ENCODE measurements around the gene MAP4K4. TPM values are rescaled to one million over a fixed set of nuclear protein-coding genes. Genes with fewer than 3 reads are reported as not detected.

MAP4K4 gene
- total RNA-seq, 2 experiments from 2014 or later = 92.8 to 94.0 TPM

DNA sequence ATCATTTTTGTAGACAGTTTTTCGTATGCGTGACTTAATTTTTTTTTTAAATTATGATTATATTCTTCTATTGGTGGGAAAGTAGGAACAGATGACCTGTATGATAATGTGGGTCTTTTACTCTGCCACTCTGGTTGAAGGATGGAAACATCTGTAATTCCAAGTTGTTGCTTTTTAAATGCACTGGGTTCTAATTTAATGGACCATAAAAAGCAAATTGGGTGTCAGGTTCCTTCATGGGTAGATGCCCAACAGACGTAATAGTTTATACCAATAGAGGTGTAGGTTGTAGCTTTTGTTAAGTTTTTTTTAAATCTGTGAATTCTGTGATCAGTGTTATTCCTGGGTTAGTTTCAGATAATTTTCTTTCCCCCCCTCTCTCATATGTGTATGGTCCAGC lies 117.6 kb downstream of the MAP4K4 start:
- TF ChIP-seq CTCF (IDR thresholded peaks at IDR 0.05) = no peak
- Histone ChIP-seq H3K27ac (ENCODE audit: low read depth in 1 of 2, low read length in 2 of 2) (no peak overlapping the region), H3K4me1 (ENCODE audit: insufficient read depth, low read length) (peaks cover 21% of the 10 kb centered on the region), H3K4me3 (ENCODE audit: low read length) (no peak overlapping the region), H3K36me3 (ENCODE audit: insufficient read depth, low read length) (no peaks in the 10 kb centered on the region), H3K9me3 (ENCODE audit: control insufficient read depth in 1 of 2, insufficient read depth in 1 of 2, low read length in 2 of 2) (no peaks in the 10 kb centered on the region), H3K27me3 (ENCODE audit: control insufficient read depth in 1 of 2, insufficient read depth in 2 of 2, low read length in 2 of 2) (no peaks in the 10 kb centered on the region)
- peaks cover 17% of the 10 kb centered on the region for H3K36me3 Mint-ChIP-seq (ENCODE audit: low read depth)
- peaks cover 88% of the 10 kb centered on the region for H3K4me1 Mint-ChIP-seq (ENCODE audit: low read depth)
- ATAC-seq (ENCODE audit: poor library complexity) (no peak), DNase-seq (no peak)
- CTCF ChIA-PET = interaction anchor here (1.6 to 2.9 kb wide), 2 partner anchors 8 to 15 kb away, joined by 5 to 9 read pairs; no protein-coding TSS in a partner anchor
- H3K9me3 Mint-ChIP-seq = no peaks in the 10 kb centered on the region
- intact Hi-C loops (cut with DNase I, micrococcal nuclease) = loop anchor here in 1 of 2 experiments (5.0 kb wide), 1 partner anchor 38 kb away; no protein-coding TSS in a partner anchor
- POLR2A ChIA-PET = interaction anchor here (0.6 kb wide), 1 partner anchor 457 kb away, joined by 3 read pairs; no protein-coding TSS in a partner anchor
- H3K27me3 Mint-ChIP-seq = no peaks in the 10 kb centered on the region
- no peak overlapping the region for H3K4me3 Mint-ChIP-seq
- peak overlapping the region; percentile 55 for H3K27ac Mint-ChIP-seq

DNA sequence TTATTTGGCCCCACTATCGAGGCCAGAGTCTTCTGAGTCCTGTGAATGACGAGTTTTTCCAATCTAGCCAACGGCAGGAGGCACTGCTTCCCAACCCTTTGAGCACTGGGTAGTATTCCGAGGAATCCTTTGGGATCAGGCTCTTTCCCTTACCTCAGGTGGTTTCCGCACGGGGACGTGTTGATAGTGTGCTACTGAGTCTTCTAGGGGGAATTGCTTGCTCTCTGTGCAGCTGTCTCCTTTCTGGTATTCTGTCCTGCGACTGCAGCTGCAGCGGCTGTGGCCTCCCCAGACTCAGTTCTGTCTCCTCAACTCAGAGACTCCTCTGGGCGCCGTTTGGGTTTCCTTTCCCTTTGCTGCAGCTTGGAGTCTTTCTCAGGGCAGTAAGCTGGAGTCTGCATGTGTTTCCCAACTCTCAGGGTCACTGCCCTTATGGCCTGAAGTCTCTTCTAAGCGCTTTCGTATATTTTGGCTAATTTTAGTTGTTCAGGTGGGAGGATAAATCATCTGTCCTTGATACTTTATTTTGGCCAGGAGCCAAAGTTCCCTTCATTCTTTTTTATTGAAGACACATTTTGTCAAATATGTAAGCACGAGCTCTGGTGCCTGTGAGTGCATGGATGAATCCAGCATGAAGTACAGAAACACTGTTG lies 118.4 kb downstream of the MAP4K4 start:
- TF ChIP-seq CTCF (IDR thresholded peaks at IDR 0.05) = no peak
- DNase-seq (no peak), ATAC-seq (ENCODE audit: poor library complexity) (no peak)
- intact Hi-C loops (cut with DNase I, micrococcal nuclease) = loop anchor here in 1 of 2 experiments (5.0 kb wide), 1 partner anchor 39 kb away; no protein-coding TSS in a partner anchor
- peak overlapping the region; percentile 55 for H3K27ac Mint-ChIP-seq
- no peak overlapping the region for H3K4me3 Mint-ChIP-seq
- Histone ChIP-seq H3K27ac (ENCODE audit: low read depth in 1 of 2, low read length in 2 of 2) (no peak overlapping the region), H3K4me3 (ENCODE audit: low read length) (no peak overlapping the region), H3K36me3 (ENCODE audit: insufficient read depth, low read length) (no peaks in the 10 kb centered on the region), H3K27me3 (ENCODE audit: control insufficient read depth in 1 of 2, insufficient read depth in 2 of 2, low read length in 2 of 2) (no peaks in the 10 kb centered on the region), H3K4me1 (ENCODE audit: insufficient read depth, low read length) (peaks cover 24% of the 10 kb centered on the region), H3K9me3 (ENCODE audit: control insufficient read depth in 1 of 2, insufficient read depth in 1 of 2, low read length in 2 of 2) (no peaks in the 10 kb centered on the region)
- H3K9me3 Mint-ChIP-seq = no peaks in the 10 kb centered on the region
- CTCF ChIA-PET = no interaction called here
- no peaks in the 10 kb centered on the region for H3K27me3 Mint-ChIP-seq
- peaks cover 12% of the 10 kb centered on the region for H3K36me3 Mint-ChIP-seq (ENCODE audit: low read depth)
- peaks cover 89% of the 10 kb centered on the region for H3K4me1 Mint-ChIP-seq (ENCODE audit: low read depth)
- POLR2A ChIA-PET = no interaction called here

- no peak for DNase-seq
- Mint-ChIP-seq H3K27ac (peak overlapping the region; percentile 55), H3K27me3 (no peaks in the 10 kb centered on the region), H3K36me3 (ENCODE audit: low read depth) (peaks cover 12% of the 10 kb centered on the region), H3K4me3 (no peak overlapping the region), H3K4me1 (ENCODE audit: low read depth) (peaks cover 91% of the 10 kb centered on the region), H3K9me3 (no peaks in the 10 kb centered on the region)
- ChIA-PET CTCF (no interaction called here), POLR2A (interaction anchor here (1.2 kb wide), 1 partner anchor 52 kb away, joined by 5 read pairs; no protein-coding TSS in a partner anchor)
- no peaks in the 10 kb centered on the region for H3K9me3 ChIP-seq (ENCODE audit: control insufficient read depth in 1 of 2, insufficient read depth in 1 of 2, low read length in 2 of 2)
- TF ChIP-seq CTCF (IDR thresholded peaks at IDR 0.05) = no peak
- H3K4me3 ChIP-seq (ENCODE audit: low read length) = no peak overlapping the region
- ATAC-seq (ENCODE audit: poor library complexity) = no peak
- no peak overlapping the region for H3K27ac ChIP-seq (ENCODE audit: low read depth in 1 of 2, low read length in 2 of 2)
- intact Hi-C loops (cut with DNase I, micrococcal nuclease) = loop anchor here in 1 of 2 experiments (5.0 kb wide), 1 partner anchor 39 kb away; no protein-coding TSS in a partner anchor
- no peaks in the 10 kb centered on the region for H3K27me3 ChIP-seq (ENCODE audit: control insufficient read depth in 1 of 2, insufficient read depth in 2 of 2, low read length in 2 of 2)
- H3K4me1 ChIP-seq (ENCODE audit: insufficient read depth, low read length) = peaks cover 24% of the 10 kb centered on the region
- H3K36me3 ChIP-seq (ENCODE audit: insufficient read depth, low read length) = no peaks in the 10 kb centered on the region
Observed at GRCh38 chr2:101816598-101816997, 119.1 kb downstream of the MAP4K4 start.

Data from CD4-positive, alpha-beta T cell (primary cell).